Caki2 (cell line): Measurements from ENCODE around the gene HOXD12. TPM values are rescaled to one million over a fixed set of nuclear protein-coding genes. Genes with fewer than 3 reads are reported as not detected.

ENCODE experiments used
- DNase-seq: peaks from one replicate; pipeline ENCODE4 v3.0.0-alpha.2; 2015; ENCODE audit warnings: low read depth
- in situ Hi-C: cut with HindIII; loops from 2 replicates; pipeline ENCODE4 v1.10.0; 2016; ENCODE audit warnings: low sequenced_read_pairs, low pct_unique_long_range_greater_than_20kb, mixed read lengths
- total RNA-seq: library from RNA; depleted of rRNA; stranded (reverse); fragments of >200 nt; shearing (Covaris generic); gene quantifications from 2 replicates; pipeline ENCODE4 v1.2.3, GENCODE V29; 2014; ENCODE audit warnings: low replicate concordance

Gene HOXD12
- total RNA-seq, 1 experiment from 2014 or later, result not detected

- no peak for DNase-seq
- in situ Hi-C loops, result no loop called here
Observed at GRCh38 chr2:176102309-176102866, 2.8 kb downstream of the HOXD12 start.

GRCh38 chr2:176103194-176103593 is 3.6 kb downstream of the HOXD12 start:
- no peak for DNase-seq
- in situ Hi-C loops, result no loop called here

GRCh38 chr2:176103742-176104315 is 4.2 kb downstream of the HOXD12 start:
- DNase-seq, result no peak
- in situ Hi-C loops, result no loop called here

- DNase-seq, result peak; percentile 61
- in situ Hi-C loops, result no loop called here
Observed at GRCh38 chr2:176104316-176105077, 4.9 kb downstream of the HOXD12 start.

GRCh38 chr2:176105078-176105729 is 5.6 kb downstream of the HOXD12 start:
- in situ Hi-C loops, result no loop called here
- no peak for DNase-seq

- in situ Hi-C loops, result no loop called here
- DNase-seq, result no peak
Observed at GRCh38 chr2:176105730-176106580, 6.4 kb downstream of the HOXD12 start.

- in situ Hi-C loops, result no loop called here
- peak; percentile 77 for DNase-seq
Observed at GRCh38 chr2:176106581-176107539, 7.3 kb downstream of the HOXD12 start, which contains the start of gene HOXD11. Gene HOXD11, plus strand, starts transcription at chr2:176107280. Its CDS starts 76 bp downstream, at chr2:176107356.

- no peak for DNase-seq
- in situ Hi-C loops, result no loop called here
Observed at GRCh38 chr2:176107731-176108181, 8.2 kb downstream of the HOXD12 start.

GRCh38 chr2:176109192-176109901 is 9.8 kb downstream of the HOXD12 start:
- in situ Hi-C loops, result no loop called here
- no peak for DNase-seq

GRCh38 chr2:176109946-176110345 is 10.4 kb downstream of the HOXD12 start:
- in situ Hi-C loops, result no loop called here

GRCh38 chr2:176110415-176111308 is 11.1 kb downstream of the HOXD12 start:
- no peak for DNase-seq
- in situ Hi-C loops, result no loop called here

More at GRCh38 chr2:176109946-176110345, 10.4 kb downstream of the HOXD12 start:
- DNase-seq, result no peak

GRCh38 chr2:176111309-176111663 is 11.7 kb downstream of the HOXD12 start:
- DNase-seq, result no peak
- in situ Hi-C loops, result no loop called here

- DNase-seq, result no peak
- in situ Hi-C loops, result no loop called here
Observed at GRCh38 chr2:176111846-176112374, 12.3 kb downstream of the HOXD12 start.

- in situ Hi-C loops, result no loop called here
- no peak for DNase-seq
Observed at GRCh38 chr2:176112375-176113302, 13.0 kb downstream of the HOXD12 start.
